HG03354 (cell line): ENCODE data around the gene SMTNL1.
A peak's percentile ranks its signal among the peaks of the same experiment; 100 is the strongest.

Experiments
- ATAC-seq: cut with Tn5 transposase; IDR thresholded peaks from one replicate; pipeline ENCODE4 v1.9.1; 2021; ENCODE audit warnings: mild to moderate bottlenecking; ENCODE audit not compliant: unreplicated experiment, poor library complexity, severe bottlenecking

SMTNL1 gene

GRCh38 chr11:57536947-57537619 is at the start of gene SMTNL1:
SMTNL1 (plus strand) TSS chr11:57537595; CDS start chr11:57542643, 5,048 bp downstream.
- ATAC-seq = no peak

GRCh38 chr11:57487920-57488659 is 49.3 kb upstream of the SMTNL1 start:
- ATAC-seq = no peak

- no peak for ATAC-seq
These were observed 46.7 kb upstream of the SMTNL1 start for GRCh38 chr11:57490456-57491248.

GRCh38 chr11:57491371-57492061 is 45.9 kb upstream of the SMTNL1 start:
- no peak for ATAC-seq

GRCh38 chr11:57493507-57494503 is 43.6 kb upstream of the SMTNL1 start:
- peak; percentile 84 for ATAC-seq

GRCh38 chr11:57496109-57496820 is 41.1 kb upstream of the SMTNL1 start:
- ATAC-seq = no peak

- no peak for ATAC-seq
These were observed 39.8 kb upstream of the SMTNL1 start for GRCh38 chr11:57497303-57498247.

- ATAC-seq = no peak
These were observed 38.9 kb upstream of the SMTNL1 start for GRCh38 chr11:57498540-57498939.

- peak; percentile 100 for ATAC-seq
These were observed 37.9 kb upstream of the SMTNL1 start for GRCh38 chr11:57499413-57499982.

- ATAC-seq = peak; percentile 9
These were observed 37.4 kb upstream of the SMTNL1 start for GRCh38 chr11:57499983-57500461.

GRCh38 chr11:57500515-57500914 is 36.9 kb upstream of the SMTNL1 start:
- ATAC-seq = no peak

GRCh38 chr11:57500926-57501325 is 36.5 kb upstream of the SMTNL1 start:
- no peak for ATAC-seq

- ATAC-seq = no peak
These were observed 35.4 kb upstream of the SMTNL1 start for GRCh38 chr11:57501953-57502352.

GRCh38 chr11:57502376-57502775 is 35.0 kb upstream of the SMTNL1 start:
- ATAC-seq = no peak

- ATAC-seq = no peak
These were observed 34.5 kb upstream of the SMTNL1 start for GRCh38 chr11:57502870-57503269.

GRCh38 chr11:57504511-57504910 is 32.9 kb upstream of the SMTNL1 start:
- ATAC-seq = no peak

GRCh38 chr11:57506522-57506921 is 30.9 kb upstream of the SMTNL1 start:
- ATAC-seq = no peak
